IMR-90 (cell line): Measurements from ENCODE around the gene NUDCD2. TPM values are rescaled to one million over a fixed set of nuclear protein-coding genes. Genes with fewer than 3 reads are reported as not detected.

ENCODE experiments used
- ATAC-seq: fragments of 200-7000 bp; cut with Tn5 transposase; 2 replicates; pipeline ENCODE4 v1.9.1; 2020; ENCODE audit warnings: low read depth, mild to moderate bottlenecking, moderate library complexity
- BruUV-seq: library from RNA; stranded (reverse); fragments of 400-500 nt; replicated peaks from 2 replicates; lab custom pipeline; 2021; lab: Mats Ljungman, UMichigan
- CTCF ChIA-PET: fragments of 300-600 bp; formaldehyde crosslinking; extraction: SDS; loops from one replicate; lab custom pipeline; 2021; ENCODE audit warnings: antibody characterized with exemption; lab: Yijun Ruan, JAX
- POLR2A ChIA-PET: fragments of 300-600 bp; sonication (Branson Sonifier 250); formaldehyde crosslinking; loops from one replicate; lab custom pipeline; 2022; ENCODE audit warnings: antibody characterized with exemption; ENCODE audit not compliant: unreplicated experiment; lab: Charles Lee
- DNase-seq: peaks from one replicate; pipeline ENCODE4 v3.0.0; 2013
- H2AFZ ChIP-seq: replicated peaks from 2 replicates; pipeline ENCODE3; 2013; ENCODE audit warnings: low read length, mild to moderate bottlenecking; ENCODE audit not compliant: poor library complexity
- H2AK5ac ChIP-seq: 2 replicates; pipeline ENCODE4 v1.6.1; 2013; ENCODE audit warnings: low read depth, low read length, inconsistent platforms
- H2AK9ac ChIP-seq: replicated peaks from 2 replicates; pipeline ENCODE3; 2013; ENCODE audit warnings: mild to moderate bottlenecking, low read depth, low read length, moderate library complexity; ENCODE audit not compliant: poor library complexity
- H2BK120ac ChIP-seq: 2 replicates; pipeline ENCODE4 v1.6.1; 2013; ENCODE audit warnings: low read depth, low read length, inconsistent platforms
- H2BK15ac ChIP-seq: 3 replicates; pipeline ENCODE4 v1.6.1; 2013; ENCODE audit warnings: low read depth, low read length, inconsistent platforms
- H2BK20ac ChIP-seq: 2 replicates; pipeline ENCODE4 v1.6.1; 2013; ENCODE audit warnings: low read depth, mild to moderate bottlenecking, inconsistent platforms, low read length, moderate library complexity
- H2BK5ac ChIP-seq: 2 replicates; pipeline ENCODE4 v1.6.1; 2013; ENCODE audit warnings: mild to moderate bottlenecking, low read depth, low read length, inconsistent platforms; ENCODE audit not compliant: poor library complexity, severe bottlenecking
- H3K14ac ChIP-seq: replicated peaks from 2 replicates; pipeline ENCODE4 v1.6.1; 2013; ENCODE audit warnings: low read depth, low read length, inconsistent platforms
- H3K18ac ChIP-seq: 2 replicates; pipeline ENCODE4 v1.6.1; 2013; ENCODE audit warnings: low read depth, low read length, control low read depth
- H3K23ac ChIP-seq: 2 replicates; pipeline ENCODE4 v1.6.1; 2013; ENCODE audit warnings: low read depth, low read length, inconsistent platforms
- H3K27ac ChIP-seq: 2 replicates; pipeline ENCODE4 v1.5.1; 2013; ENCODE audit warnings: mild to moderate bottlenecking, control low read depth, low read length; ENCODE audit not compliant: insufficient read depth
- H3K27me3 ChIP-seq: 2 replicates; pipeline ENCODE4 v1.6.1; 2013; ENCODE audit warnings: low read length; ENCODE audit not compliant: control insufficient read depth, insufficient read depth
- H3K36me3 ChIP-seq: 2 replicates; pipeline ENCODE4 v1.6.1; 2013; ENCODE audit warnings: low read length, mixed read lengths; ENCODE audit not compliant: control insufficient read depth, insufficient read depth
- H3K4ac ChIP-seq: 2 replicates; pipeline ENCODE4 v1.6.1; 2013; ENCODE audit warnings: low read depth, low read length, inconsistent platforms
- H3K4me1 ChIP-seq: 2 replicates; pipeline ENCODE4 v1.6.1; 2013; ENCODE audit warnings: low read length, mixed read lengths; ENCODE audit not compliant: control insufficient read depth, insufficient read depth
- H3K4me2 ChIP-seq: 2 replicates; pipeline ENCODE4 v1.6.1; 2013; ENCODE audit warnings: low read depth, mild to moderate bottlenecking, control low read depth, low read length, moderate library complexity
- H3K4me3 ChIP-seq: 2 replicates; pipeline ENCODE4 v1.5.1; 2013; ENCODE audit warnings: low read depth, mild to moderate bottlenecking, control low read depth, low read length, moderate library complexity; ENCODE audit not compliant: insufficient read depth
- H3K56ac ChIP-seq: 2 replicates; pipeline ENCODE4 v1.6.1; 2013; ENCODE audit warnings: low read length, inconsistent platforms; ENCODE audit not compliant: insufficient read depth; ENCODE audit errors: extremely low read depth
- H3K79me1 ChIP-seq, 2 experiments: 2 replicates each; pipeline ENCODE4 v1.6.1; 2013; ENCODE audit warnings: low read length in 2 of 2, inconsistent platforms in 1 of 2, low read depth in 1 of 2
- H3K9ac ChIP-seq: 2 replicates; pipeline ENCODE4 v1.6.1; 2013; ENCODE audit warnings: low read depth, low read length, control low read depth
- H3K9me1 ChIP-seq: 2 replicates; pipeline ENCODE4 v1.6.1; 2013; ENCODE audit warnings: low read length, inconsistent platforms; ENCODE audit not compliant: insufficient read depth
- H3K9me3 ChIP-seq: 2 replicates; pipeline ENCODE4 v1.6.1; 2013; ENCODE audit warnings: low read length; ENCODE audit not compliant: control insufficient read depth, insufficient read depth
- H4K20me1 ChIP-seq: 2 replicates; pipeline ENCODE4 v1.6.1; 2013; ENCODE audit warnings: low read length, inconsistent platforms; ENCODE audit not compliant: insufficient read depth
- H4K5ac ChIP-seq: 2 replicates; pipeline ENCODE4 v1.6.1; 2013; ENCODE audit warnings: mild to moderate bottlenecking, low read depth, low read length, control low read depth
- H4K8ac ChIP-seq, 2 experiments: 2 replicates each; pipeline ENCODE4 v1.6.1; 2013; ENCODE audit warnings: low read depth in 2 of 2, low read length in 2 of 2, control low read depth in 1 of 2, inconsistent platforms in 1 of 2
- H4K91ac ChIP-seq: 2 replicates; pipeline ENCODE4 v1.6.1; 2013; ENCODE audit warnings: low read depth, low read length, inconsistent platforms; ENCODE audit not compliant: insufficient read depth
- CHD1 ChIP-seq: IDR thresholded peaks from 2 replicates; pipeline ENCODE4 v1.6.1; 2012; ENCODE audit warnings: low read depth, low read length, improper control_type of control experiment
- FOS ChIP-seq: fragments of 150-350 bp; IDR thresholded peaks from 2 replicates; pipeline ENCODE4 v1.6.1; 2016; ENCODE audit warnings: low read depth, low read length
- MAZ ChIP-seq: IDR thresholded peaks from 2 replicates; pipeline ENCODE4 v1.6.1; 2012; ENCODE audit warnings: low read depth, mild to moderate bottlenecking, low read length, improper control_type of control experiment, moderate library complexity, borderline replicate concordance
- WGBS, 2 experiments: methylation state at CpG; one replicate each; pipeline versions ENCODE4 v1.1.5 to v1.1.7; 2013; ENCODE audit warnings: missing lambda C conversion rate in 2 of 2; ENCODE audit not compliant: insufficient read length in 1 of 2; ENCODE audit errors: extremely low coverage in 2 of 2; 5-methylcytosine and 5-hydroxymethylcytosine counted together
- dilution Hi-C: fragments of 300-500 bp; cut with HindIII; formaldehyde crosslinking; loops from one replicate; pipeline ENCODE4 v1.14.3; 2018; ENCODE audit warnings: low sequenced_read_pairs; ENCODE audit not compliant: unreplicated experiment
- in situ Hi-C: fragments of 300-500 bp; cut with MboI; formaldehyde crosslinking; loops from 3 replicates; pipeline ENCODE4 v1.14.3; 2019; ENCODE audit warnings: low sequenced_read_pairs, inconsistent platforms, mixed read lengths
- intact Hi-C: fragments of 100-400 bp; cut with micrococcal nuclease; formaldehyde crosslinking; loops from 2 replicates; pipeline ENCODE4 v1.10.0; 2022
- polyA plus RNA-seq, 3 experiments: library from polyadenylated mRNA; depleted of rRNA; stranded (reverse); fragments of >200 nt; gene quantifications; 2 replicates each; pipeline ENCODE4 v1.2.3, GENCODE V29; 2012; ENCODE audit warnings: low replicate concordance in 1 of 3
- total RNA-seq: library from RNA; depleted of rRNA; stranded (reverse); fragments of >200 nt; gene quantifications from 2 replicates; pipeline ENCODE4 v1.2.3, GENCODE V29; 2012

NUDCD2 gene
- total and polyA plus RNA-seq, 2 of the 4 experiments (the other 2 are of a cell fraction): 3.0 to 3.5 TPM

GRCh38 chr5:163502521-163502920, 42.6 kb upstream of the NUDCD2 start:
- dilution Hi-C loops: no loop called here
- WGBS, 2 experiments: no CpG with 5 or more reads among the region's 8 CpGs

More at GRCh38 chr5:163502521-163502920, 42.6 kb upstream of the NUDCD2 start:
- H3K4ac ChIP-seq: peak overlapping the region; percentile 54
- H2AFZ ChIP-seq: peak overlapping the region; percentile 63
- in situ Hi-C loops: no loop called here
- H3K56ac ChIP-seq: 0 out of 2 replicates have a peak overlapping the region, but pooled peaks have one; percentile 16
- no peak overlapping the region for H2BK20ac ChIP-seq
- POLR2A ChIA-PET: no interaction called here
- H3K23ac ChIP-seq: peak overlapping the region; percentile 61; the same call in 1 of the 2 replicates
- peak overlapping the region; percentile 39; the same call in 1 of the 2 replicates for H3K18ac ChIP-seq
- CTCF ChIA-PET: interaction anchor here (1.4 to 1.9 kb wide), 2 partner anchors 11 to 19 kb away, joined by 3 to 5 read pairs; no protein-coding TSS in a partner anchor
- H2AK5ac ChIP-seq: no peak overlapping the region
- peak overlapping the region; percentile 49; the same call in 1 of the 2 replicates for H3K4me3 ChIP-seq
- DNase-seq: no peak
- peak overlapping the region; percentile 88 for H2BK5ac ChIP-seq
- no peaks in the 10 kb centered on the region for H3K27me3 ChIP-seq
- H4K91ac ChIP-seq: 0 out of 2 replicates have a peak overlapping the region, but pooled peaks have one; percentile 15
- TF ChIP-seq MAZ (no peak), CHD1 (no peak), FOS (no peak)
- H2AK9ac ChIP-seq: no peak overlapping the region
- peaks cover 10% of the 10 kb centered on the region; the same call in 1 of the 2 replicates for H4K20me1 ChIP-seq
- H3K14ac ChIP-seq: peak overlapping the region; percentile 44
- intact Hi-C loops: no loop called here
- peak overlapping the region; percentile 47; the same call in 1 of the 2 replicates for H3K27ac ChIP-seq
- peak overlapping the region; percentile 75; the same call in 1 of the 2 replicates for H3K9ac ChIP-seq
- no peak overlapping the region; the same call in 2 of the 3 replicates for H2BK15ac ChIP-seq
- no peaks in the 10 kb centered on the region for H3K9me3 ChIP-seq
- peak overlapping the region; percentile 37 for H2BK120ac ChIP-seq
- peaks cover 2% of the 10 kb centered on the region for H3K4me1 ChIP-seq
- H3K79me1 ChIP-seq: peaks cover 0 to 10% of the 10 kb centered on the region in 2 experiments; a peak in 2 of 4 replicates
- H4K5ac ChIP-seq: peak overlapping the region; percentile 61; the same call in 1 of the 2 replicates
- ATAC-seq: no peak
- peak overlapping the region; percentile 87 for H3K4me2 ChIP-seq
- BruUV-seq: no TSS peak
- H4K8ac ChIP-seq: peak overlapping the region; percentile 55 to 87
- no peaks in the 10 kb centered on the region for H3K36me3 ChIP-seq
- H3K9me1 ChIP-seq: no peaks in the 10 kb centered on the region
